HG03175 (cell line): ENCODE results near the gene DARS2.
"Not testable (repeated sequence)": the region's sequence is repeated elsewhere in the genome, so short reads cannot be mapped to it uniquely, and the experiment has no call there.

Experiments used
- ATAC-seq: cut with Tn5 transposase; IDR thresholded peaks from one replicate; pipeline ENCODE4 v1.9.1; 2021; ENCODE audit warnings: mild to moderate bottlenecking, moderate library complexity; ENCODE audit not compliant: unreplicated experiment

Gene DARS2

GRCh38 chr1:173862146-173862768 is 37.8 kb downstream of the DARS2 start:
- not testable (repeated sequence) for ATAC-seq

DNA sequence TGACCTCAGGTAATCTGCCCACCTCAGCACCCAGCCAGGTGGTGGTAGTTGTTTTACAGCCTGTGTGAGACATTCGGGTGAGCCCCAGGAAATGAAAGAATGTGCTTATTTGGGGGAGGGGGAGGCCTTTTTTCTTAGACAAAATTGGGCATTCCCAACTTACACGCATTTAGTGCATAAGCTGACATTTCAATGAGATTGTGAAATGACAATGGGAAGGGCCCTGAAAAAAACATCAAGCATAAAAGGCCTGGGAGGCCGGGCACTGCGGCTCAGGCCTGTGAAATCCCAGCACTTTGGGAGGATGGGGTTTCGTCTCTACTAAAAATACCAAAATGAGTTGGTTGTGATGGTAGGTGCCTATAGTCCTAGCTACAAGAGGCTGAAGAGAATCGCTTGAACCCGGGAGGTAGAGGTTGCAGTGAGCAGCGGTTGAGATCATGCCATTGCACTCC is 38.3 kb downstream of the DARS2 start:
- no peak for ATAC-seq

DNA sequence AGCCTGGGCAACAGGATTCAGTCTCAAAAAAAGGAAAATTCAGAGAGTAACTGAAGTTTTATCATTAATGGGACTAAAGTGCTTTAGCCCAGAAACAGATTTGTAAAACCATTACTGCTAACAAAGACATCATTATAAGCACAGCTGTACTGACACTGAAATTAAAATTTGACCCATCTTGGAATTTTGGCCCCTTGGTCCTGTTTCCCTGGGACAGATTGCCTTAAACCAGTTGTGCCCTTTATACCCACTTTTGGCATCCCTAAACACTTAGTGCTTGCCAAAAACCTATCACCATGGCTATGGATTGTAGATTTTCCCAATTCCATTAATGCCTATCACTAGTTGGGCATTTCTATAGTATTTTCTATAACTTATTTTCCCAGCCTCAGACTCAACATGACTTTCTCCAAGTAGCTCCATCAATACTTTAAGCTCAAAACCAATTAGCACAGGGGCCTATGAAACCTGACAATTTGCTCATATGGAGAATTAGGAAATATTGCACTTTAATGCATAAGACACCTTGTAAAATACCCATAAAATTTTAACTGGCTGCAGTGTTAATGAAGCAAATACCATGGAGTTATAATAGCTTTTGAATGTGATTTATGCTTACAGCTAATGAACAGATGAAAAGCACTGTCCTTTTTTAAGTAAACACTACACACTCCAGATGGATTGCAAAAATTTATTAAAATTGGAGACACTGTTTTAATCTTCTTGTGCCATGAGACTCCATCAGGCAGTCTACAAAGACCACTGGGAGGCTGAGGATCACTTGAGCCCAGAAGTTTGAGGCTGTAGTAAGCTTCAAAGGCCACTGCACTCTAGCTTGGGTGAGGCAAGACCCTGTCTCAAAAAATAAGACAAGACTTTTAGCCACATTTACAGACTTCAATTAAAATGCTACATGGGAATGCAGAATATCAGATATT is 39.0 kb downstream of the DARS2 start:
- no peak for ATAC-seq

GRCh38 chr1:173864179-173864867 is 39.9 kb downstream of the DARS2 start:
- no peak for ATAC-seq

DNA sequence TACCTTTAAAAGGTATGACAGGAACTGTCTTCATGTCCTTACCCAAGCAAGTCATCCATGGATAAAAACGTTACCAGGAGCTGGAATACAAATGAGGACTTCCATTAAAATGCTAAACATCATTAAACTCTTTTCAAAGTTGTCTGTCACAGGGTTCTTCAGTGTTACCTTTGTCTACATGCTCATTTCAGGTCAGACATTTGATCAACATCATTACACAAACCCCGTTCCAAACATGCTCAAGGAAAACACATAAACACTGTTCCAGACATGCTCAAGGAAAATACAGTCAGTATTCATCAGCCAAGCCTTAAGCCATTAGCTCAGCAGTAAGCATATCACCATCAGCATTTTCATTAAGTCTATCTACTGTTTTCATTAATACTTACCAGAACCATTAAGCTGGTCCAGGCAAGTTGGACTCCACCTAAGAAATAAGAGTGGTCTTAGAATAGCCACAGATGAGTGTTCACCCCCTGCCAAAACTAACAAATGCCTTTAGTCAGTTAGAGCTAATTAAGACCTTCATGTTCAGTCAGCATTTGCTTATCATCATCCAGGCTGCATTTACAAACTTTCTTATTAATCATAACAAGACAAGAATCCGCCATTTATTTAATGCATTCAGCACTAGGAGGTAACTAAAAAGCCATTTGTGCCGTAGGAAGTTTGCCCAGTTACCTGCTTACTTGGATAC is 41.1 kb downstream of the DARS2 start:
- no peak for ATAC-seq

GRCh38 chr1:173866413-173867115 is 42.1 kb downstream of the DARS2 start:
- ATAC-seq: no peak

GRCh38 chr1:173867141-173867752 is 42.8 kb downstream of the DARS2 start:
- ATAC-seq: no peak

GRCh38 chr1:173867753-173868265 is 43.3 kb downstream of the DARS2 start, which contains the start of gene GAS5:
TSS of gene GAS5 (minus strand) at chr1:173867989.
- ATAC-seq: peak; percentile 74

- ATAC-seq: peak; percentile 62
Measured at GRCh38 chr1:173868266-173869020, 44.0 kb downstream of the DARS2 start, which contains the start of gene ZBTB37. TSS of gene ZBTB37 (plus strand) at chr1:173868380. CDS start at chr1:173870226, 1,846 bp downstream.

- no peak for ATAC-seq
Measured at GRCh38 chr1:173869021-173869359, 44.5 kb downstream of the DARS2 start.

GRCh38 chr1:173870252-173871075 is 46.0 kb downstream of the DARS2 start:
- ATAC-seq: peak; percentile 26

GRCh38 chr1:173871091-173871490 is 46.6 kb downstream of the DARS2 start:
- ATAC-seq: no peak

GRCh38 chr1:173871500-173871899 is 47.0 kb downstream of the DARS2 start:
- no peak for ATAC-seq

GRCh38 chr1:173876732-173877131 is 52.3 kb downstream of the DARS2 start:
- ATAC-seq: no peak

- no peak for ATAC-seq
Measured at GRCh38 chr1:173878251-173878650, 53.8 kb downstream of the DARS2 start.

GRCh38 chr1:173881117-173881516 is 56.6 kb downstream of the DARS2 start:
- not testable (repeated sequence) for ATAC-seq

- no peak for ATAC-seq
Measured at GRCh38 chr1:173884701-173885100, 60.2 kb downstream of the DARS2 start.
